IMR-90 (cell line): ENCODE data around the gene RAET1E. TPM values are rescaled to one million over a fixed set of nuclear protein-coding genes. Genes with fewer than 3 reads are reported as not detected.
"Not testable (repeated sequence)": the region's sequence is repeated elsewhere in the genome, so short reads cannot be mapped to it uniquely, and the experiment has no call there.

ENCODE experiments used
- ATAC-seq: fragments of 200-7000 bp; cut with Tn5 transposase; 2 replicates; pipeline ENCODE4 v1.9.1; 2020; ENCODE audit warnings: low read depth, mild to moderate bottlenecking, moderate library complexity
- BruUV-seq: library from RNA; stranded (reverse); fragments of 400-500 nt; replicated peaks from 2 replicates; lab custom pipeline; 2021; lab: Mats Ljungman, UMichigan
- CTCF ChIA-PET: fragments of 300-600 bp; formaldehyde crosslinking; extraction: SDS; loops from one replicate; lab custom pipeline; 2021; ENCODE audit warnings: antibody characterized with exemption; lab: Yijun Ruan, JAX
- POLR2A ChIA-PET: fragments of 300-600 bp; sonication (Branson Sonifier 250); formaldehyde crosslinking; loops from one replicate; lab custom pipeline; 2022; ENCODE audit warnings: antibody characterized with exemption; ENCODE audit not compliant: unreplicated experiment; lab: Charles Lee
- DNase-seq: peaks from one replicate; pipeline ENCODE4 v3.0.0; 2013
- H2AFZ ChIP-seq: replicated peaks from 2 replicates; pipeline ENCODE3; 2013; ENCODE audit warnings: low read length, mild to moderate bottlenecking; ENCODE audit not compliant: poor library complexity
- H2AK5ac ChIP-seq: 2 replicates; pipeline ENCODE4 v1.6.1; 2013; ENCODE audit warnings: low read depth, low read length, inconsistent platforms
- H2AK9ac ChIP-seq: replicated peaks from 2 replicates; pipeline ENCODE3; 2013; ENCODE audit warnings: mild to moderate bottlenecking, low read depth, low read length, moderate library complexity; ENCODE audit not compliant: poor library complexity
- H2BK120ac ChIP-seq: 2 replicates; pipeline ENCODE4 v1.6.1; 2013; ENCODE audit warnings: low read depth, low read length, inconsistent platforms
- H2BK15ac ChIP-seq: 3 replicates; pipeline ENCODE4 v1.6.1; 2013; ENCODE audit warnings: low read depth, low read length, inconsistent platforms
- H2BK20ac ChIP-seq: 2 replicates; pipeline ENCODE4 v1.6.1; 2013; ENCODE audit warnings: low read depth, mild to moderate bottlenecking, inconsistent platforms, low read length, moderate library complexity
- H2BK5ac ChIP-seq: 2 replicates; pipeline ENCODE4 v1.6.1; 2013; ENCODE audit warnings: mild to moderate bottlenecking, low read depth, low read length, inconsistent platforms; ENCODE audit not compliant: poor library complexity, severe bottlenecking
- H3K14ac ChIP-seq: replicated peaks from 2 replicates; pipeline ENCODE4 v1.6.1; 2013; ENCODE audit warnings: low read depth, low read length, inconsistent platforms
- H3K18ac ChIP-seq: 2 replicates; pipeline ENCODE4 v1.6.1; 2013; ENCODE audit warnings: low read depth, low read length, control low read depth
- H3K23ac ChIP-seq: 2 replicates; pipeline ENCODE4 v1.6.1; 2013; ENCODE audit warnings: low read depth, low read length, inconsistent platforms
- H3K27ac ChIP-seq: 2 replicates; pipeline ENCODE4 v1.5.1; 2013; ENCODE audit warnings: mild to moderate bottlenecking, control low read depth, low read length; ENCODE audit not compliant: insufficient read depth
- H3K27me3 ChIP-seq: 2 replicates; pipeline ENCODE4 v1.6.1; 2013; ENCODE audit warnings: low read length; ENCODE audit not compliant: control insufficient read depth, insufficient read depth
- H3K36me3 ChIP-seq: 2 replicates; pipeline ENCODE4 v1.6.1; 2013; ENCODE audit warnings: low read length, mixed read lengths; ENCODE audit not compliant: control insufficient read depth, insufficient read depth
- H3K4ac ChIP-seq: 2 replicates; pipeline ENCODE4 v1.6.1; 2013; ENCODE audit warnings: low read depth, low read length, inconsistent platforms
- H3K4me1 ChIP-seq: 2 replicates; pipeline ENCODE4 v1.6.1; 2013; ENCODE audit warnings: low read length, mixed read lengths; ENCODE audit not compliant: control insufficient read depth, insufficient read depth
- H3K4me2 ChIP-seq: 2 replicates; pipeline ENCODE4 v1.6.1; 2013; ENCODE audit warnings: low read depth, mild to moderate bottlenecking, control low read depth, low read length, moderate library complexity
- H3K4me3 ChIP-seq: 2 replicates; pipeline ENCODE4 v1.5.1; 2013; ENCODE audit warnings: low read depth, mild to moderate bottlenecking, control low read depth, low read length, moderate library complexity; ENCODE audit not compliant: insufficient read depth
- H3K56ac ChIP-seq: 2 replicates; pipeline ENCODE4 v1.6.1; 2013; ENCODE audit warnings: low read length, inconsistent platforms; ENCODE audit not compliant: insufficient read depth; ENCODE audit errors: extremely low read depth
- H3K79me1 ChIP-seq, 2 experiments: 2 replicates each; pipeline ENCODE4 v1.6.1; 2013; ENCODE audit warnings: low read length in 2 of 2, inconsistent platforms in 1 of 2, low read depth in 1 of 2
- H3K9ac ChIP-seq: 2 replicates; pipeline ENCODE4 v1.6.1; 2013; ENCODE audit warnings: low read depth, low read length, control low read depth
- H3K9me1 ChIP-seq: 2 replicates; pipeline ENCODE4 v1.6.1; 2013; ENCODE audit warnings: low read length, inconsistent platforms; ENCODE audit not compliant: insufficient read depth
- H3K9me3 ChIP-seq: 2 replicates; pipeline ENCODE4 v1.6.1; 2013; ENCODE audit warnings: low read length; ENCODE audit not compliant: control insufficient read depth, insufficient read depth
- H4K20me1 ChIP-seq: 2 replicates; pipeline ENCODE4 v1.6.1; 2013; ENCODE audit warnings: low read length, inconsistent platforms; ENCODE audit not compliant: insufficient read depth
- H4K5ac ChIP-seq: 2 replicates; pipeline ENCODE4 v1.6.1; 2013; ENCODE audit warnings: mild to moderate bottlenecking, low read depth, low read length, control low read depth
- H4K8ac ChIP-seq, 2 experiments: 2 replicates each; pipeline ENCODE4 v1.6.1; 2013; ENCODE audit warnings: low read depth in 2 of 2, low read length in 2 of 2, control low read depth in 1 of 2, inconsistent platforms in 1 of 2
- H4K91ac ChIP-seq: 2 replicates; pipeline ENCODE4 v1.6.1; 2013; ENCODE audit warnings: low read depth, low read length, inconsistent platforms; ENCODE audit not compliant: insufficient read depth
- CEBPB ChIP-seq: IDR thresholded peaks from 2 replicates; pipeline ENCODE4 v1.6.1; 2012; ENCODE audit warnings: low read depth, low read length, improper control_type of control experiment
- CHD1 ChIP-seq: IDR thresholded peaks from 2 replicates; pipeline ENCODE4 v1.6.1; 2012; ENCODE audit warnings: low read depth, low read length, improper control_type of control experiment
- MXI1 ChIP-seq: IDR thresholded peaks from 2 replicates; pipeline ENCODE4 v1.6.1; 2012; ENCODE audit warnings: low read depth, mild to moderate bottlenecking, low read length, moderate library complexity, borderline replicate concordance
- RCOR1 ChIP-seq: IDR thresholded peaks from 2 replicates; pipeline ENCODE4 v1.6.1; 2012; ENCODE audit warnings: mild to moderate bottlenecking, low read length, improper control_type of control experiment; ENCODE audit not compliant: insufficient replicate concordance
- RFX5 ChIP-seq: IDR thresholded peaks from 2 replicates; pipeline ENCODE4 v1.8.0; 2012; ENCODE audit warnings: low read depth, mild to moderate bottlenecking, low read length, moderate library complexity
- WGBS, 2 experiments: methylation state at CpG; one replicate each; pipeline versions ENCODE4 v1.1.5 to v1.1.7; 2013; ENCODE audit warnings: missing lambda C conversion rate in 2 of 2; ENCODE audit not compliant: insufficient read length in 1 of 2; ENCODE audit errors: extremely low coverage in 2 of 2; 5-methylcytosine and 5-hydroxymethylcytosine counted together
- dilution Hi-C: fragments of 300-500 bp; cut with HindIII; formaldehyde crosslinking; loops from one replicate; pipeline ENCODE4 v1.14.3; 2018; ENCODE audit warnings: low sequenced_read_pairs; ENCODE audit not compliant: unreplicated experiment
- in situ Hi-C: fragments of 300-500 bp; cut with MboI; formaldehyde crosslinking; loops from 3 replicates; pipeline ENCODE4 v1.14.3; 2019; ENCODE audit warnings: low sequenced_read_pairs, inconsistent platforms, mixed read lengths
- intact Hi-C: fragments of 100-400 bp; cut with micrococcal nuclease; formaldehyde crosslinking; loops from 2 replicates; pipeline ENCODE4 v1.10.0; 2022
- polyA plus RNA-seq, 3 experiments: library from polyadenylated mRNA; depleted of rRNA; stranded (reverse); fragments of >200 nt; gene quantifications; 2 replicates each; pipeline ENCODE4 v1.2.3, GENCODE V29; 2012; ENCODE audit warnings: low replicate concordance in 1 of 3
- total RNA-seq: library from RNA; depleted of rRNA; stranded (reverse); fragments of >200 nt; gene quantifications from 2 replicates; pipeline ENCODE4 v1.2.3, GENCODE V29; 2012

RAET1E gene
- total and polyA plus RNA-seq, 2 of the 4 experiments (the other 2 are of a cell fraction): not detected

DNA sequence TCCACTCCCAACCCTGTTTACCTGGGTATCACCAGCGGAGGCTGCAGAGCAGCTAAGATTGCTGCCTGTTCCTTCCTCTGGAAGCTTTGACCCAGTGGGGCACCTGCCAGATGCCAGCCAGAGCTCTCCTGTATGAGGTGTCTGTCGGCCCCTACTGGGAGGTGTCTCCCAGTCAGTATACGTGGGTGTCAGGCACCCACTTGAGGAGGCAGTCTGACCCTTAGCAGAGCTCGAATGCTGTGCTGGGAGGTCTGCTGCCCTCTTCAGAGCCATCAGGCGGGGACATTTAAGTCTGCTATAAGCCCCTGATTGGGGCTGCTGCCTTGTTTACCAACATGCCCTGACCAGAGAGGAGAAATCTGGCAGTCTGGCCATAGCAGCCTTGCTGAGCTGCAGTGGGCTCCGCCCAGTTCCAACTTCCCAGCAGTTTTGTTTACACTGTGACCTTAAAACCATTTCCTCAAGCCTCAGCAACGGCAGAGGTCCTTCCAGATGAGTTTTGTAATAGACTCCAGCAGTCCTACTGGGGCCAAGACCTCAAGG lies 2.8 kb downstream of the RAET1E start:
- Histone ChIP-seq H2AK9ac (no peak overlapping the region), H4K91ac (peak overlapping the region; percentile 68; the same call in 1 of the 2 replicates), H3K18ac (peak overlapping the region; percentile 30), H3K23ac (no peak overlapping the region), H2BK15ac (peak overlapping the region; percentile 71; the same call in 2 of the 3 replicates), H3K4me1 (peaks cover 26% of the 10 kb centered on the region), H3K4me2 (0 out of 2 replicates have a peak overlapping the region, but pooled peaks have one; percentile 4), H3K4ac (peak overlapping the region; percentile 82), H3K9me3 (no peaks in the 10 kb centered on the region), H3K4me3 (no peak overlapping the region), H3K9ac (no peak overlapping the region), H4K20me1 (no peaks in the 10 kb centered on the region), H2AFZ (peak overlapping the region; percentile 83), H3K27me3 (no peaks in the 10 kb centered on the region), H2BK20ac (peak overlapping the region; percentile 60; the same call in 1 of the 2 replicates), H3K9me1 (peaks cover 23% of the 10 kb centered on the region), H4K8ac (peak overlapping the region; percentile 14 to 87; a peak in 2 of 4 replicates), H3K27ac (peak overlapping the region; percentile 54; the same call in 1 of the 2 replicates), H3K14ac (peak overlapping the region; percentile 34; the same call in 1 of the 2 replicates), H4K5ac (peak overlapping the region; percentile 47), H2BK5ac (peak overlapping the region; percentile 76), H3K36me3 (no peaks in the 10 kb centered on the region), H2BK120ac (peak overlapping the region; percentile 79; the same call in 1 of the 2 replicates), H3K79me1 (peaks cover 0 to 11% of the 10 kb centered on the region in 2 experiments; a peak in 1 of 4 replicates), H3K56ac (no peak overlapping the region), H2AK5ac (peak overlapping the region; percentile 30; the same call in 1 of the 2 replicates)
- 39% methylated on average over 4 of the region's 7 CpGs; no CpG with 5 or more reads in 1 of the 2 experiments for WGBS, 2 experiments
- BruUV-seq: no TSS peak
- POLR2A ChIA-PET: no interaction called here
- DNase-seq: peak; percentile 87
- dilution Hi-C loops: no loop called here
- in situ Hi-C loops: no loop called here
- CTCF ChIA-PET: interaction anchor here (0.6 kb wide), 1 partner anchor 866 kb away, joined by 7 read pairs; no protein-coding TSS in a partner anchor
- TF ChIP-seq RCOR1 (no peak), CHD1 (no peak), MXI1 (no peak), CEBPB (peak; percentile 18; the same call in 1 of the 2 replicates), RFX5 (no peak)
- peak; percentile 86 for ATAC-seq
- intact Hi-C loops: no loop called here

DNA sequence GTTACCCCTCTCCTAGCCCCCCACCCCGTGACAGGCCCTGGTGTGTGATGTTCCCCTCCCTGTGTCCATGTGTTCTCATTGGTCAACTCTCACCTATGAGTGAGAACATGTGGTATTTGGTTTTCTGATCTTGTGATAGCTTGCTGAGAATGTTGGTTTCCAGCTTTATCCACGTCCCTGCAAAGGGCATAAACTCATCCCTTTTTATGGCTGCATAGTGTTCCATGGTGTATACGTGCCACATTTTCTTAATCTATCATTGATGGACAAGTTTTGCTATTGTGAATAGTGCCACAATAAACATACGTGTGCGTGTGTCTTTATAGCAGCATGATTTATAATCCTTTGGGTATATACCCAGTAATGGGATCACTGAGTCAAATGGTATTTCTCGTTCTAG lies 6.0 kb downstream of the RAET1E start:
- H3K56ac ChIP-seq, H4K8ac ChIP-seq, BruUV-seq, POLR2A ChIA-PET, H2AK5ac ChIP-seq, H2AK9ac ChIP-seq, ATAC-seq, H2BK120ac ChIP-seq, H3K9ac ChIP-seq, H3K4ac ChIP-seq, H3K4me3 ChIP-seq, dilution Hi-C loops, H3K23ac ChIP-seq, H3K18ac ChIP-seq, H2BK5ac ChIP-seq, intact Hi-C loops, H2AFZ ChIP-seq, H3K14ac ChIP-seq, H3K4me2 ChIP-seq, H4K20me1 ChIP-seq, H3K36me3 ChIP-seq, DNase-seq, H3K27me3 ChIP-seq, H2BK20ac ChIP-seq, CTCF ChIA-PET, in situ Hi-C loops, H4K5ac ChIP-seq, H2BK15ac ChIP-seq, H4K91ac ChIP-seq, H3K9me3 ChIP-seq, H3K27ac ChIP-seq: not testable (repeated sequence)
- H3K4me1 ChIP-seq: peaks cover 31% of the 10 kb centered on the region
- WGBS, 2 experiments: 100% methylated on average over 1 of the region's 6 CpGs; no CpG with 5 or more reads in 1 of the 2 experiments
- H3K9me1 ChIP-seq: peaks cover 19% of the 10 kb centered on the region
- H3K79me1 ChIP-seq: peaks cover 0 to 11% of the 10 kb centered on the region in 2 experiments; a peak in 1 of 4 replicates
